GM10248 (cell line): ENCODE measurements around the gene GNLY.

Source experiments
- CTCF ChIA-PET: fragments of 300-600 bp; sonication (Branson Sonifier 250); formaldehyde crosslinking; extraction: SDS; loops from one replicate; lab custom pipeline; 2021; ENCODE audit warnings: antibody characterized with exemption; lab: Yijun Ruan, JAX
- POLR2A ChIA-PET: fragments of 350-650 bp; sonication (Branson Sonifier 250); formaldehyde crosslinking; extraction: SDS; loops from one replicate; lab custom pipeline; 2020; ENCODE audit warnings: antibody characterized with exemption; lab: Yijun Ruan, JAX
- DNase-seq: peaks from one replicate; pipeline ENCODE4 v3.0.0; 2012; ENCODE audit errors: extremely low spot score
- TF ChIP-seq, protein P1 (sequence below): IDR thresholded peaks from 2 replicates; pipeline ENCODE4 v1.5.1; 2012; ENCODE audit warnings: mild to moderate bottlenecking, low read depth; ENCODE audit errors: extremely low read depth, missing control alignments, control extremely low read depth

GNLY gene

GRCh38 chr2:85698184-85698879 is 4.2 kb downstream of the GNLY start:
- CTCF ChIA-PET, result interaction anchor here (1.2 to 4.9 kb wide), 7 partner anchors 10 to 277 kb away, joined by 3 to 42 read pairs (median 5); no protein-coding TSS in a partner anchor

DNA sequence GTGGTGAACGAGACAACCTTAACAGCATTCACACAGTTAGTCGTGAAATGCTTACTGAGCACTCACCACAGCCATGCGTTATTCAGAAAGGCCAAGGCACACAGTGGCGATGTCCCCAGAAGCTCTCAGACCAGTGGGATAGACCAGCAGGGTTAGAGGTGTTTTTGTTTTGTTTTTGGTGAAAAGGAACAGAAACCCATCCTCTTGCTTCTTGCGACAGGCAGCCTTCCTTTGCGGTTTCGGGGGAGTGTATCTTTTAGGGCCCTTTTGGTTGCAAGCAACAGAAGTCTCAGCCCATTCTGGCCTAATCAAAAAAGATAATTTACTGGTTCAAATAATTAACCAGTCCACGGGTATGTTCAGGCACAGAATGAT is 4.7 kb downstream of the GNLY start:
- TF ChIP-seq, protein P1, sequence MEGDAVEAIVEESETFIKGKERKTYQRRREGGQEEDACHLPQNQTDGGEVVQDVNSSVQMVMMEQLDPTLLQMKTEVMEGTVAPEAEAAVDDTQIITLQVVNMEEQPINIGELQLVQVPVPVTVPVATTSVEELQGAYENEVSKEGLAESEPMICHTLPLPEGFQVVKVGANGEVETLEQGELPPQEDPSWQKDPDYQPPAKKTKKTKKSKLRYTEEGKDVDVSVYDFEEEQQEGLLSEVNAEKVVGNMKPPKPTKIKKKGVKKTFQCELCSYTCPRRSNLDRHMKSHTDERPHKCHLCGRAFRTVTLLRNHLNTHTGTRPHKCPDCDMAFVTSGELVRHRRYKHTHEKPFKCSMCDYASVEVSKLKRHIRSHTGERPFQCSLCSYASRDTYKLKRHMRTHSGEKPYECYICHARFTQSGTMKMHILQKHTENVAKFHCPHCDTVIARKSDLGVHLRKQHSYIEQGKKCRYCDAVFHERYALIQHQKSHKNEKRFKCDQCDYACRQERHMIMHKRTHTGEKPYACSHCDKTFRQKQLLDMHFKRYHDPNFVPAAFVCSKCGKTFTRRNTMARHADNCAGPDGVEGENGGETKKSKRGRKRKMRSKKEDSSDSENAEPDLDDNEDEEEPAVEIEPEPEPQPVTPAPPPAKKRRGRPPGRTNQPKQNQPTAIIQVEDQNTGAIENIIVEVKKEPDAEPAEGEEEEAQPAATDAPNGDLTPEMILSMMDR, result no peak
- ChIA-PET POLR2A (no interaction called here), CTCF (interaction anchor here (1.0 to 4.9 kb wide), 6 partner anchors 9 to 129 kb away, joined by 3 to 42 read pairs (median 4); no protein-coding TSS in a partner anchor)
- no peak for DNase-seq

More at GRCh38 chr2:85698184-85698879, 4.2 kb downstream of the GNLY start:
- no peak for DNase-seq
- POLR2A ChIA-PET, result no interaction called here
- TF ChIP-seq, protein P1, result no peak

DNA sequence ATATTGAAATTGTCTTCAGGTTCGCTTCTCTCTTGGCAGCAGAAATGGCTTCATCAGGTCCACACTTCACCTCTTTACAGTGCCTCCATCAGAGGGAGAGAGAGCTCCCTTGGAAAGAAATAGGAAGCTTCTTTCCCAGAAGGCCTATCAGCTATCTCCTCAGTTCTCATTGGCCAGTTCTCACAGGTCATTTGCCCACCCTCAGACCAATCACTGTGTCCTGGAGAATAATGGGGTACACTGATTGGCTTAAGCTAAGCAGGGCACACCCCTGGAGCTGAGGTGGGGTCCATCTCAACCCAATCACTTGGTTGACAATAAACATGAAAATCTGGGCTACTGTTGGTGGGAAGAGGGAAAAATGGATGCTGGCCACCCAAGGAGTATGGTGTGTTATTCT is 5.2 kb downstream of the GNLY start:
- TF ChIP-seq, protein P1, result no peak
- CTCF ChIA-PET, result interaction anchor here (1.0 to 4.9 kb wide), 5 partner anchors 9 to 115 kb away, joined by 3 to 42 read pairs (median 5); no protein-coding TSS in a partner anchor
- DNase-seq, result no peak
- POLR2A ChIA-PET, result no interaction called here

DNA sequence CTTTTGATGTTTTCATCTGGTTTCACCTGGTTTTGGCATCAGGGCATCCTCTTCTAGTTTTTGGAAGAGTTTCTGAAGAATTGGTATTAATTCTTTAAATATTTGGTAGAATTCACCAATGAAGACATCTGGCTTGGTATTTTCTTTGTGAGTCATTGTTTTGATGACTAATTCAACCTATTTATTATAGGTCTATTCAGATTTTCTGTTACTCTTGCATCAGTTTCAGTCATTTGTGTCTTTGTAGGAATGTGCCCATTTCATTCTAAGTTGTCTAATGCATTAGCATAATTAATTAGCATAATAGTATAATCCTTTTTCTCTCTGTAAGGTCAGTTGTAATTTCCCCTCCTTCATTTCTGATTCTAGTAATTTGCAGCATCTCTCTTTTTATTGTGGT is 8.0 kb downstream of the GNLY start:
- POLR2A ChIA-PET, result no interaction called here
- CTCF ChIA-PET, result interaction anchor here (7.8 kb wide), 1 partner anchor 25 kb away, joined by 128 read pairs; no protein-coding TSS in a partner anchor
- TF ChIP-seq, protein P1, result no peak
- DNase-seq, result no peak

DNA sequence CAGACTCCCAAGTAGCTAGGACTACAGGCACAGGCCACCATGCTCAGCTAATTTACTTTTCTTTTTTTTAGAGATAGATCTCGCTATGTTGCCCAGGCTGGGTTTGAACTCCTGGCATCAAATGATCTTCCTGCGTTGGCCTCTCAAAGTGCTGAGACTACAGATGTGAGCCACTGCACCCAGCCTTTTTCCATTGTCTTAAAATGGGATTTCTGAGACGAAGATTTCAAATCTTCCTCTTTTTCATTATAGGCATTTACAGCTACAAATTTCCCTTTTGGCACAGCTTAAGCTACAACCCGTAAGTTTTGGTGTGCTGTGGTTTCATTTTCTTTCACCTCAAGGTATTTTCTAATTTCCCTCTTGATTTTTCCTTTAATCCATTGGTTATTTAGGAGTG is 8.6 kb downstream of the GNLY start:
- ChIA-PET CTCF (interaction anchor here (1.4 to 8.8 kb wide), 3 partner anchors 9 to 66 kb away, joined by 3 to 128 read pairs (median 117); no protein-coding TSS in a partner anchor), POLR2A (no interaction called here)
- no peak for DNase-seq
- TF ChIP-seq, protein P1, result no peak

DNA sequence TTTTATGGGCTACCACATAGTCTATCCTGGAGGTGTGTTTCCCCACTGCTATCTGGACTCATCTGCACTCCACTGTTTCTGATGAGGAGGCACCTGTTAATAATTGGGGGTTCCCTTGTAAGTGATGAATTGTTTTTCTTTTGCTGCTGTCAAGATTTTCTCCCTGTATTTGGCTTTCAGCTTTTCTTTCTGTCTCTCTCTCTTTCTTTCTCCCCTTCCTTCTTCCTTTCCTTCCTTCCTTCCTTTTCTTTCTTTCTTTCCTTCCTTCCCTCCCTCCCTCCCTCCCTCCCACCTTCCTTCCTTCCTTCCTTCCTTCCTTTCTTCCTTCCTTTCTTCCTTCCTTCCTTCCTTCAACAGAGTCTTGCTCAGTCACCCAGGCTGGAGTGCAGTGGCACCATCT is 9.2 kb downstream of the GNLY start:
- ChIA-PET CTCF (interaction anchor here (1.4 to 8.8 kb wide), 5 partner anchors 8 to 67 kb away, joined by 3 to 128 read pairs (median 73); no protein-coding TSS in a partner anchor), POLR2A (no interaction called here)
- DNase-seq, result no peak
- TF ChIP-seq, protein P1, result no peak
